Measurements from ENCODE around the gene EYS. TPM values are rescaled to one million over a fixed set of nuclear protein-coding genes. Genes with fewer than 3 reads are reported as not detected.

EYS gene
- total RNA-seq, 1 experiment from 2014 or later = not detected

DNA sequence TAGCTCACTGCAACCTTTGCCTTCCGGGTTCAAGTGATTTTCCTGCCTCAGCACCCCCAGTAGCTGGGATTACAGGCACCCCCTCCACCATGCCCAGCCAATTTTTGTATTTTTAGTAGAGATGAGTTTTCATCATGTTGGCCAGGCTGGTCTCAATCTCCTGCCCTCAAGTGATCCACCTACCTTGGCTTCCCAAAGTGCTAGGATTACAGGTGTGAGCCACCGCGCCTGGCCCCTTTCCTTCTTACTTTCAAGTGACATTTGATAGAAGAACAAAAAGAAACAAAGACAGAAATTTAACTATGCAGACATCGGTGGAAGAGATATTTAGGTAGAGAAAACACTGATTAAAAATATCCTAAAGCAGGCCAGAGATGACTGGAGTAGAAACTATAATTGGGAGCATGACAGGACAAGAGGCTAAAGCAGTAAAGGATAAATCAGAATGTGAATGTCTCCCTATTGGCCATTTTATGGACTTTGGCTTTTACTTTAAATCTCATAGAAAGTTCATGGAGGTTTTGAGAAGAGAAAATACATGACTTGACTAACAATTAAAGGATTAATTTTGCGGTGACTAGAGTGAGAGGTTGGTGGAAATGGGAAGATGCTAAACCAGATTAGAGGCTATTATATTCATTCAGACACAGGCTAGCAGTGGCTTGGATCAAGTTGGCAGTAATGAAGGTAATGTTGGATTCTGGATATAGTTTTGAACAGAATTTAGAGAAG lies 2.2 kb upstream of the EYS start:
- Histone ChIP-seq H3K27me3 (replicated peaks; ENCODE audit: control insufficient read depth, insufficient read depth, low read length) (no peaks in the 10 kb centered on the region), H3K9me3 (no peaks in the 10 kb centered on the region), H3K4me1 (no peaks in the 10 kb centered on the region), H3K4me3 (ENCODE audit: low read depth, low read length) (no peak overlapping the region), H3K36me3 (ENCODE audit: control insufficient read depth, insufficient read depth, low read length) (no peaks in the 10 kb centered on the region)
- no peak overlapping the region for H3K27ac Mint-ChIP-seq (ENCODE audit: unreplicated experiment)
- TF ChIP-seq, protein P1, sequence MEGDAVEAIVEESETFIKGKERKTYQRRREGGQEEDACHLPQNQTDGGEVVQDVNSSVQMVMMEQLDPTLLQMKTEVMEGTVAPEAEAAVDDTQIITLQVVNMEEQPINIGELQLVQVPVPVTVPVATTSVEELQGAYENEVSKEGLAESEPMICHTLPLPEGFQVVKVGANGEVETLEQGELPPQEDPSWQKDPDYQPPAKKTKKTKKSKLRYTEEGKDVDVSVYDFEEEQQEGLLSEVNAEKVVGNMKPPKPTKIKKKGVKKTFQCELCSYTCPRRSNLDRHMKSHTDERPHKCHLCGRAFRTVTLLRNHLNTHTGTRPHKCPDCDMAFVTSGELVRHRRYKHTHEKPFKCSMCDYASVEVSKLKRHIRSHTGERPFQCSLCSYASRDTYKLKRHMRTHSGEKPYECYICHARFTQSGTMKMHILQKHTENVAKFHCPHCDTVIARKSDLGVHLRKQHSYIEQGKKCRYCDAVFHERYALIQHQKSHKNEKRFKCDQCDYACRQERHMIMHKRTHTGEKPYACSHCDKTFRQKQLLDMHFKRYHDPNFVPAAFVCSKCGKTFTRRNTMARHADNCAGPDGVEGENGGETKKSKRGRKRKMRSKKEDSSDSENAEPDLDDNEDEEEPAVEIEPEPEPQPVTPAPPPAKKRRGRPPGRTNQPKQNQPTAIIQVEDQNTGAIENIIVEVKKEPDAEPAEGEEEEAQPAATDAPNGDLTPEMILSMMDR (IDR thresholded peaks at IDR 0.05; ENCODE audit: insufficient read depth in 1 of 2, low read depth in 1 of 2, low read length in 1 of 2, severe bottlenecking in 1 of 2, unreplicated experiment in 1 of 2) = no peak
- intact Hi-C loops (cut with micrococcal nuclease; ENCODE audit: unreplicated experiment) = no loop called here
- no peak overlapping the region for H3K4me3 Mint-ChIP-seq (ENCODE audit: unreplicated experiment)
- DNase-seq = no peak
- ChIA-PET POLR2A (no interaction called here), CTCF (no interaction called here)
- no TSS peak for BruUV-seq (replicated peaks)
- no peaks in the 10 kb centered on the region for H3K27me3 Mint-ChIP-seq (ENCODE audit: insufficient read depth, unreplicated experiment)
- H3K36me3 Mint-ChIP-seq (ENCODE audit: insufficient read depth, unreplicated experiment) = no peaks in the 10 kb centered on the region
- H3K9me3 Mint-ChIP-seq (ENCODE audit: unreplicated experiment) = no peaks in the 10 kb centered on the region
- no peaks in the 10 kb centered on the region for H3K4me1 Mint-ChIP-seq (ENCODE audit: low read depth, unreplicated experiment)

DNA sequence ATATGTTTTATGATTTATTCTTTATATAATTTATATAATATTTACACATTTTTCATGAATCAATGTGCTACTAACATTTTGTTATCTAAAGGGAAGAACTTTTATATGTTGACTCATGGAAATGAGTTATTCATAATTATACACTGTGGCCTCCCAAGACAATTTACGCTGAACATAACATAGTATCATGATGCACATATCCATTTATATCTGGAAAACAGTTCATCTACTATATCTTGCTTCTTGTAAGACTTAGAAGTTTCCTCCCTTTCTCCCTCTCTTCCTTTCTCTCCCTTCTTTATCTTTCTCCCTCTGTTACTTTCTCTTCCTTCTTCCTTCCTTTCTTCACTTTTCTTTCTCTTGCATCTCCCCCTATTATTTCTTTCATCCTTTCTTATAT lies 1.1 kb upstream of the EYS start:
- intact Hi-C loops (cut with micrococcal nuclease; ENCODE audit: unreplicated experiment) = no loop called here
- H3K27ac Mint-ChIP-seq (ENCODE audit: unreplicated experiment) = no peak overlapping the region
- DNase-seq = no peak
- H3K27me3 Mint-ChIP-seq (ENCODE audit: insufficient read depth, unreplicated experiment) = no peaks in the 10 kb centered on the region
- H3K36me3 Mint-ChIP-seq (ENCODE audit: insufficient read depth, unreplicated experiment) = no peaks in the 10 kb centered on the region
- no TSS peak for BruUV-seq (replicated peaks)
- H3K4me1 ChIP-seq = no peaks in the 10 kb centered on the region
- no peaks in the 10 kb centered on the region for H3K9me3 Mint-ChIP-seq (ENCODE audit: unreplicated experiment)
- H3K36me3 ChIP-seq (ENCODE audit: control insufficient read depth, insufficient read depth, low read length) = no peaks in the 10 kb centered on the region
- no peaks in the 10 kb centered on the region for H3K27me3 ChIP-seq (replicated peaks; ENCODE audit: control insufficient read depth, insufficient read depth, low read length)
- H3K4me3 ChIP-seq (ENCODE audit: low read depth, low read length) = no peak overlapping the region
- no peaks in the 10 kb centered on the region for H3K4me1 Mint-ChIP-seq (ENCODE audit: low read depth, unreplicated experiment)
- H3K4me3 Mint-ChIP-seq (ENCODE audit: unreplicated experiment) = no peak overlapping the region
- CTCF ChIA-PET = no interaction called here
- POLR2A ChIA-PET = no interaction called here
- no peaks in the 10 kb centered on the region for H3K9me3 ChIP-seq
- TF ChIP-seq, protein P1 (IDR thresholded peaks at IDR 0.05; ENCODE audit: insufficient read depth in 1 of 2, low read depth in 1 of 2, low read length in 1 of 2, severe bottlenecking in 1 of 2, unreplicated experiment in 1 of 2) = no peak

DNA sequence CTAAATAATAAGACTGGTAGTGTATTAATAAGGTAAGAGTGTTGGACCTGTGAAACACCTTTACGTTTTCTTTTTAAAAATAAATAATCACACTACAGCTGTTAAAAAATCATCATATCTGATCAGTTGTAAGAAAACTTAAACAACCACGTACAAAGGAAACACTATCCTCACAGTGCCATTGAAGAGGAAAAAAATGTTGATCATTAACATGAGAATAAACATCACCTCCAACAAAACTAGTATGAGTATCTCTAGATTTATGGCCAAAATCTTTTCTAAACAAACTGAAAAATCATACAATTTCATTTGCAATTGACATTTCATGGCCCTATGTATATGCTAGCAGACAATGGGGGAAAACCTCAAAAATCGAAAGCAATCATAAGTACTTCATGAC lies 590 bp downstream of the EYS start:
- Mint-ChIP-seq H3K9me3 (ENCODE audit: unreplicated experiment) (no peaks in the 10 kb centered on the region), H3K4me3 (ENCODE audit: unreplicated experiment) (no peak overlapping the region), H3K36me3 (ENCODE audit: insufficient read depth, unreplicated experiment) (no peaks in the 10 kb centered on the region), H3K27me3 (ENCODE audit: insufficient read depth, unreplicated experiment) (no peaks in the 10 kb centered on the region), H3K27ac (ENCODE audit: unreplicated experiment) (no peak overlapping the region), H3K4me1 (ENCODE audit: low read depth, unreplicated experiment) (no peaks in the 10 kb centered on the region)
- no peak overlapping the region for H3K4me3 ChIP-seq (ENCODE audit: low read depth, low read length)
- no TSS peak for BruUV-seq (replicated peaks)
- no peaks in the 10 kb centered on the region for H3K27me3 ChIP-seq (replicated peaks; ENCODE audit: control insufficient read depth, insufficient read depth, low read length)
- H3K36me3 ChIP-seq (ENCODE audit: control insufficient read depth, insufficient read depth, low read length) = no peaks in the 10 kb centered on the region
- POLR2A ChIA-PET = no interaction called here
- no peak for DNase-seq
- intact Hi-C loops (cut with micrococcal nuclease; ENCODE audit: unreplicated experiment) = no loop called here
- TF ChIP-seq, protein P1 (IDR thresholded peaks at IDR 0.05; ENCODE audit: insufficient read depth in 1 of 2, low read depth in 1 of 2, low read length in 1 of 2, severe bottlenecking in 1 of 2, unreplicated experiment in 1 of 2) = no peak
- H3K9me3 ChIP-seq = no peaks in the 10 kb centered on the region
- CTCF ChIA-PET = no interaction called here
- H3K4me1 ChIP-seq = no peaks in the 10 kb centered on the region

Measured in Caco-2 (cell line).